ENCODE data around the gene DUSP28.

DUSP28 gene

DNA sequence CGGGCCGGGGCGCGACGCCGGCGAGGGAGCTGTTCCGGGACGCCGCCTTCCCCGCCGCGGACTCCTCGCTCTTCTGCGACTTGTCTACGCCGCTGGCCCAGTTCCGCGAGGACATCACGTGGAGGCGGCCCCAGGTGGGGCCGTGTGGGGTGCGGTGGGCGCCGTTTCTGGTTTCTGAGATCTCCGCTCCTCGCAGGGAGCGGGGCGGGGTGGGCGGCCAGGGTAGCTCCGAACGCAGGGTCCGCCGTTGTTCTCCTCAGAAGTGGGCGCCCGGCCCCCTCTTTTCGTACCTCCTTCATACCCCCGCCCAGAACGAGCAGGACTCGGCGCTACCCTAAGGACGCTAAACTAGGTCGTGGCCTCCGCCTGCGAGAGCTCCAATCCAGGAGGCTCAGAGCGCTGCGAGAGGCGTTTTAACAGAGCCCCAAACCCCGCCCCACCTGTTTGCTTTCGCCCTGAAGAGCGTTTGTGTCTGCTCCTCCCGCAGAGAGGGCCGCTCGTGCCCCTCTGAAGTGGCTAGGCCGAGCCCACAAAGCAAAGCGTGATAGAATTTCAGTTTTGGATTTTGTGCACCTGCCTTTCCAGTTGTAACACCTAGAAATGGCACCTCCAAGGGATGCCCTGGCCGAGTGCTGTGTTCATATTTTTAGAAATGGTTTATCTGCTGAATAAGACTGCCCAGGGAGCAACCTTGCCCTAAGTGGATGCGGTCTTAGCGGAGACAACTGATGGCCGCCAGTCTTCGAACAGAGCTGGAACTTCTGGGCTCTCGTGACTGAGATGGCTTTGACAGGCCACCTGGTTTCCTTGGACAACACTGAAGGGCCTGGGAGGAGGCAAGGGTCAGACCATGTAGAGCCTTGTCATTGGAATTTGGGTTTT, 27.0 kb downstream of the DUSP28 start:
- DNase-seq (ENCODE audit: low read depth), result no peak

DNA sequence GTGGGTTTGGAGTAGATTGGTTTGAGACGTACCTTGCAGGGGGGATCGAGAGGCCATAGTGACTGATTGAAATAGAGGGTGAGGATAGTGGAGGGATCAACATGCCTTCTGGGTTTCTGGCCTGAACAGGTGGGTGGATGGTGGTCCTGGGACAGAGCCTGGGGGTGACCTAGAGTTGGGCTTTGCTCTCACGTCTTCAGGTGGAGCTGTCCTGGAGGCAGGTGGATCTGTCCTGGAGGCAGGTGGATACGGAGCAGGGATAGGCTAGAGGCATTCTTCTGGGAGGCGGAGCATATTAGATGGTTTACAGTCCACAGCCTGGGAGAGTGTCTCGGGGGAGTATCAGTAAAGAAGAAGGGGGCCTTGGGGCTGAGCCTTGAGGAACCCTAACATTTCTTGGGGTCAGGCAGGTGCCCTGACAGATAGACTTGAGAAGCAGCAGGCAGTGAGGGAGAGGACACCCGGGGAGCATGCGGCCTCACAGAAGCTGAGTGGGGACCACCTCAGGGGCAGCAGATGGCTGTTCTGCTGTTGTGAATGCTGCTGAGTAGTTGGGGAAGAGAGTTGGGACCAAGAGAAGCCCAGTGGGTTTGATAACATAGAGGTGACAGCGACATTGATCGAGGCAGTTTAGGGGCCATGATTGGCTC, 28.0 kb downstream of the DUSP28 start:
- DNase-seq (ENCODE audit: low read depth), result no peak

DNA sequence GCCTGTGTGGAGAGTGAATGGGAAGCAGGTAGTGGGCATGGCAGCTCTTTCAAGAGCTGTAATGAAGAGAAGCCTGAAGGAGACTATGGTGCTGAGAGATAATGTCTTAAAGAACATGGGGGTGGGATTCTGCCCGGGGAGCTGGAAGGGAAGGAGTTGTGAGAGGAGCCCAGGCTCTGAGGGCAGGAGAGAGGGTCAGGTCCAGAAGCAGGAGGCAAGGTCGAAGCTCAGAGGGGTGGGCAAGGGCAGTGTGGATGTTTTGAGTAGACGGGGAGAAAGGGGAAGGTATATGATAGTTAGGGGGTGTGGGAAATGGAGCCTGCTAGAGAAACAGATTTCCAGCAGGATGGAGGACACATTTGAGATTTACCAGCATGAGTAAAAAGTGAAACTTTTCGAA, 28.5 kb downstream of the DUSP28 start:
- no peak for DNase-seq (ENCODE audit: low read depth)

DNA sequence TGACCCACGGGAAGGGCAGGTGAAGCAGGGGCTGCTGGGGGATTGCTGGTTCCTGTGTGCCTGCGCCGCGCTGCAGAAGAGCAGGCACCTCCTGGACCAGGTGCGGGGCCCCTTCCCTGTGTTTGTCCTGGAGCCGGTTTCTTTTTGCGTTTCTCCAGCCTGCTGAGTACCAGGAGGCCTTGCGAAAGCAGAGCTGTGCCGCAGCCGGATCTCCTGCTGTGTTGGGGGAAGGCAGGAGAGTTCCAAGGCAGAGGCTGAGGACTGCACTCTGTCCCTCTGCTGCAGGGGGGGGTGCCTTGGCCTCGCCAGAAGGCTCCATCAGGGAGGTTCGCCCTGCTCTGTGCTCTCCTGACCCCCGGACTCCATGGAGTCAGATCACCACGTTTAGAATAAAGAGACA, 29.2 kb downstream of the DUSP28 start:
- DNase-seq (ENCODE audit: low read depth), result no peak

DNA sequence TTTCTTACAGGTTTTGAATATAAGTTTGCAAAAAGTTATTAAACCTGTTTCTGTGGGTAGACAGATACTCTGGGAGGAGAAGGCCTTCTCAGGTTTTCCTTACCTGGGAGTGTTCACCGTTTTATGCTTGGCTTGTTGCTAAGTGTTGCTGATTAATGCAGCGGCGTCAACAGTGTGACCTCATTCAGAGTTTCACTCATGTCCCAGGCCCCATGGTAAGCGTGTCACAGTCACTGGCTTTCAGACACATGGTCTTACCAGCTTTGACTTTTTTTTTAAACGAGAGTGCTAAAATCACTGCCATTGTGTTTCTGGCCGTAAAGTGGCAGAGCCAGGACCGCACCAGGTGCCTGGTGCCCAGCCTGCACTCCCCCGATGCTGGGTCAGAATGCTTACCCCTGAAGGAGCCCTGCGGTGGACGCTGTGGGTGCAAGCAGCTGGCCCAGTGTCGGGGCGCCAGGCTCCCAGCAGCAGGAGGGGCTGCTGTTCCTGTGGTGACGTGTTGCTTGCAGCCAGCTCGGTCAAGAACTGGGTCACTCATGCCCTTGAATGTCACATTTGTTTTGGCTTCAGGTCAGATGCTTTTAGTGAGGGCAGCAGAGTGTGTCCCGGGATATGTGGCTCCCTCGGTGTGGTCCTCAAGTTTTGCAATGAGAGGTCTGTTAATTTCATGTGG, 29.8 kb downstream of the DUSP28 start:
- DNase-seq (ENCODE audit: low read depth), result no peak

DNA sequence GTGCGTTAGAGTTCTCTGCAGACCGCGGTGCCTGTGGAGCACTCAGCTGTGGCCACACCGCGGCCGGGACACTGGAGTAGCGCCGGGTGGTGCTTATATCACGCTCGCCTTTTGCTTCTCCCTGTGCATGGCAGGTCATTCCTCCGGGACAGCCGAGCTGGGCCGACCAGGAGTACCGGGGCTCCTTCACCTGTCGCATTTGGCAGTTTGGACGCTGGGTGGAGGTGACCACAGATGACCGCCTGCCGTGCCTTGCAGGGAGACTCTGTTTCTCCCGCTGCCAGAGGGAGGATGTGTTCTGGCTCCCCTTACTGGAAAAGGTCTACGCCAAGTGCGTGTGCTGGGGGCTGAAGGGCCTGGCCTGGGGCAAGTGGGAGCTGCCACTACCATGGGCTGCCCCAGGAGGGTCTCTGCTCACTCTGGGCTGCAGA, 30.5 kb downstream of the DUSP28 start:
- DNase-seq (ENCODE audit: low read depth), result no peak

DNA sequence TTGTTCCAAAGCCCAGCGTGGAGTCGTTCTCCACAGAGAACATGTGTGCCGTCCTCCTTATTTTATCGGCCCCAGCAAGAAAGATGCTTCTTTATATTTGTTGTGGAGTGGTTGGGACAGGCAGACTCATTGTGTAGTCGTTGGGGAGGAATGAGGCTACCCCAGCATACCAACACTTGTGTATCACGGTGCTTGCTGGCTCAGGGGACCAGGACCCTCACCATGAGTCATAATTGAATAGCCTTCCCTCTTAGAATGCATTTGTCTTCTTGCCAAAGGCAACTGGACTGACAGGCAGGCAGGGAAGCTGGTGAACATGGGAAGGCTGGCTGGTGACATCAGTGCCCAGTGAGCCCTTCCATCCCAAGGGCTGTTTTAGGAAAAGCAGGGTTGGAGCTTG, 31.1 kb downstream of the DUSP28 start:
- DNase-seq (ENCODE audit: low read depth), result no peak

DNA sequence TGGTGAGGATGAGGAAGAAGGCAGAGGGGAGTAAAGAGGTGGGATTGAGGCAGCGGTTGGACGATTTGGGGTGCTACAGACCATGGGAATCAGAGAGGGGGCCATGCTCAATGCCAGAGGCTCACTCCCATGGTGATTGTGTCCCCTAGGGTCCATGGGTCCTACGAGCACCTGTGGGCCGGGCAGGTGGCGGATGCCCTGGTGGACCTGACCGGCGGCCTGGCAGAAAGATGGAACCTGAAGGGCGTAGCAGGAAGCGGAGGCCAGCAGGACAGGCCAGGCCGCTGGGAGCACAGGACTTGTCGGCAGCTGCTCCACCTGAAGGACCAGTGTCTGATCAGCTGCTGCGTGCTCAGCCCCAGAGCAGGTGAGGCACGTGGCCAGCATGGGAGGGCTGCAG, 31.6 kb downstream of the DUSP28 start:
- no peak for DNase-seq (ENCODE audit: low read depth)

DNA sequence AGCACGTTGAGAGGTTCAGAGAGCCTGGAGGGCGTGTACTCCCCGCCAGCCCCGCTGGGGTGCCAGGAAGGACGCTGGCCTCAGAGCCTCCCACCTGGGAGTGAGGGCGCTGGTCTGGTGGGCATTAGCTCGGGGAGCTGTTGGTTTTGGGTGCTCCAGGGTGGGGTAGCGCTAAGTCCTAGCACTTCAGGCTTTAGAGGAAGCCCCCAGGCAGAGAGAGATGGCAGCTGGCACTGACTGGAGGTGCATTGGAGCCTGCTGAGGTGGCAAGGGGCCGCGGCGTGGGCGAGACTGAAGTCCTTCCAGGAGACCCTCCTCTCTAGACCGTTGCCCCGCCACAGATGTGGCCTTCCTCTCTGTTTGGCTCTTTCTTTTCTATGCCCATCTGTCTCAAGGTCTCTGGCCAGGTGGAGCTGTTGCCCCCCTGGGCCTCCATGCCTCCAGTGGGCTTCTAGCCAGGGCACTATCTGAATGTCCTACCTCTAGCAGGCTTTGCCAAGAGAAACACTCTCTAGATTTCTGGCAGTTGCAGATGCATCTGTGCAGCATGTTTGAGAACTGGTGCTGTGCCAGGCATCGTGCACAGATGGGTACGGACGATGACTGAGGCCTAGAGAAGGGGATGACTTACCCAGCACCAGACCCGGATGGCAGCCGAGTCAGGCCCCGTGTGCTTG, 33.0 kb downstream of the DUSP28 start:
- DNase-seq (ENCODE audit: low read depth), result no peak

DNA sequence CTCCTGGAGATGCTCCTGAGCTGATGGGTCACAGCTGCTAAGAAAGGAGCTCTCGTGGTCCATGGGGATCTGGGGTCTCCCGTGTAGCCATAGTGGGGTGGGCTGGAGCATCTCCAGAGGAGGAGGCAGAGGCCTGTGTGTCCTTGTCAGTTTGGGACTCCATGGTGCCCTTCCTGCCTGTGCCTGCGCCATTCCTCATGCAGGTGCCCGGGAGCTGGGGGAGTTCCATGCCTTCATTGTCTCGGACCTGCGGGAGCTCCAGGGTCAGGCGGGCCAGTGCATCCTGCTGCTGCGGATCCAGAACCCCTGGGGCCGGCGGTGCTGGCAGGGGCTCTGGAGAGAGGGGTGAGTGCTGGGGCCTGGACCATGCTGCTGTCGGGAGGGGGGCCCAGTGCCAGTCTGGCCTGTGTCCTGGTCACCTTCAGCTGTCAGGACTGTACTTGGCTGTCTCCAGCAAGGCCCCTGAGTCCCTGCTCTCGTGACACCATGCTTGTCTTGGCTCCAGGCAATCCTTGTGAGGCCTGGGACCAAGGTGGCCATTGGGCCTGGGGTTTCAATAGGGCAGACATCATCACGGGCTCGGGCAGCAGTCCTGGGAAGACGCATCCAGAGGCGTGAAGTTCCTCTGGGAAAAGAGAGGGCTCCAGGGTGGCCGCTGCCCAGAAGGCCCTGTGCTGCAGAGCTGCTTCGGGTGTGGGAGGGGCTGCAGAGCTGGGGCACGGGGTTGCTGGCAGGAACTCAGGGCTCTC, 33.7 kb downstream of the DUSP28 start:
- no peak for DNase-seq (ENCODE audit: low read depth)

DNA sequence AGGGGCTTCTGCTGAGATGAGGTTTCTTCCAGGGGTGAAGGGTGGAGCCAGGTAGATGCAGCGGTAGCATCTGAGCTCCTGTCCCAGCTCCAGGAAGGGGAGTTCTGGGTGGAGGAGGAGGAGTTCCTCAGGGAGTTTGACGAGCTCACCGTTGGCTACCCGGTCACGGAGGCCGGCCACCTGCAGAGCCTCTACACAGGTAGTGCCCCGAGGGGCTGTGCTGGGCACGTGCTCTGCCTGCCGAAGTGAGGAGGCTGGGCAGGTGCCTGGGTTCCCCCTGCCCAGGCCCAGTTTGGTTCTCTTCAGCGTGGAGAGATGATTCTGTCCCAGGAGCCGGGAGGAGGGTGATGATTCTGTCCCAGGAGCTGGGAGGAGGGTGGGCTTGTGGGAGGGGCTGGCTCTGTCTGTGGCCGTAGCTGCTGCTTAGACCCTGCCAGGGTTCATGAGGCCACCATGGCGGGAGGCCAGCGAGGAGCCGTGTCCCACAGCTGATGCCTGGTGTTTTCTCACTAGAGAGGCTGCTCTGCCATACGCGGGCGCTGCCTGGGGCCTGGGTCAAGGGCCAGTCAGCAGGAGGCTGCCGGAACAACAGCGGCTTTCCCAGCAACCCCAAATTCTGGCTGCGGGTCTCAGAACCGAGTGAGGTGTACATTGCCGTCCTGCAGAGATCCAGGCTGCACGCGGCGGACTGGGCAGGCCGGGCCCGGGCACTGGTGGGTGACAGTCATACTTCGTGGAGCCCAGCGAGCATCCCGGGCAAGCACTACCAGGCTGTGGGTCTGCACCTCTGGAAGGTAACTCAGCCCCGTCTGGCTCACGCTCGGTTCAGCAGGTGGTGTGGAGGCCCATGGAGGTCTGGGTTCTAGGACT, 34.6 kb downstream of the DUSP28 start:
- DNase-seq (ENCODE audit: low read depth), result no peak

DNA sequence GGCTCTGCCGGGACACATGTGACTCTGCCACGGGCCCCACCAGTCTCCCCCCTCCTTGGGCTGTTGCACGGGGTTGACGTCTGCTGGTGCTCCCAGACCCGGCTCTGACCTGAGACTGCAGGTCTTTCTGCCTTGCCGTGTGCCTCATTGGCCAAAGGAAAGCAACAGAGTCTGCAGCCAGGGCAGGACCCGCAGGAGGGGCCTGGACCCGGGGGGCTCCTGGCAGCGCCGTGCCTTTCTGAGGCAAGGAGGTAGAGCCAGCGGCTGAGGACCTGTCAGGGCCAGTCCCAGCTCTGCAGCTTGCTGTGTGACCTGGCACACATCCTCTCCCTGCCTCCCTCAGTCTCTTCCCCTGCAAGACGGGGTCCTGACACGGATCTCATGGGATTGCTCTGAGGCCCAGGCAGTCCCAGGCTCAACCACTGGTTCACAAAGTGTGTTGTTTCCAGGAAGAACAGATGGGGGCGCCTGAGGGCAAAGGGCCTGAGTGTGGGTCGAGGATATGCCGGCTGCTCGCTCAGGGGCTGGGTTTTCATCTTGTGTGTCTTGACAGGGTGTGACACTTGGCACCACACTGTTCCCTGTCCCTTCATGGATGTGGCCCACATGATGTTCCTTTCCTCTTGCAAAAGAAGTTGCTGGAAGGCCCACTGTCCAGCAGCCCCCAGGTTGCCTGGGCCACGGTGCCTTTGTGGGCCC, 35.4 kb downstream of the DUSP28 start:
- no peak for DNase-seq (ENCODE audit: low read depth)

DNA sequence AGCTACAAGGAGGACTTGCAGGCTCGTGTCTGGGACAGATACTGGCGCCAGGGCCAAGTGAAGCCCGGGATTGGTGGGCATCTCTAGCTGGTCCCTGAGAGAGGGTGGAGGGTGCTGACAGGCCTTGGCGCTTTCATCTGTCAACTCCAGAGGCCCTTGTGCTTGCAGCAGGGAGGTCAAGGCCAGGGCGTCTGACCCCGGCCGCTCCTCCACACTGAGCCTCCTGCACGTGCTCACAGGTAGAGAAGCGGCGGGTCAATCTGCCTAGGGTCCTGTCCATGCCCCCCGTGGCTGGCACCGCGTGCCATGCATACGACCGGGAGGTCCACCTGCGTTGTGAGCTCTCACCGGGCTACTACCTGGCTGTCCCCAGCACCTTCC, 35.9 kb downstream of the DUSP28 start:
- no peak for DNase-seq (ENCODE audit: low read depth)

DNA sequence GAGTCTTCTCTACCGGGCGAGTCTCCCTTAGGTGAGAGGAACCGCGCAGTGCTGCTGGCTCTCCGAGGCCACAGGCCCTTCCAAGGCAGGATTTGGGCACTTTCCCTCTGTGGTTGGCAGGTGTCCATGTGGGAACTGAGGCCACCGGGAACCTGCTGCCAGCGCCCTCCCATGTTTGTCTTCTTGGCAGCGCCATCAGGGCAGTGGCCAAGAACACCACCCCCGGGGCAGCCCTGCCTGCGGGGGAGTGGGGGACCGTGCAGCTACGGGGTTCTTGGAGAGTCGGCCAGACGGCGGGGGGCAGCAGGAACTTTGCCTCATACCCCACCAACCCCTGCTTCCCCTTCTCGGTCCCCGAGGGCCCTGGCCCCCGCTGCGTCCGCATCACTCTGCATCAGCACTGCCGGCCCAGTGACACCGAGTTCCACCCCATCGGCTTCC, 36.4 kb downstream of the DUSP28 start:
- no peak for DNase-seq (ENCODE audit: low read depth)

DNA sequence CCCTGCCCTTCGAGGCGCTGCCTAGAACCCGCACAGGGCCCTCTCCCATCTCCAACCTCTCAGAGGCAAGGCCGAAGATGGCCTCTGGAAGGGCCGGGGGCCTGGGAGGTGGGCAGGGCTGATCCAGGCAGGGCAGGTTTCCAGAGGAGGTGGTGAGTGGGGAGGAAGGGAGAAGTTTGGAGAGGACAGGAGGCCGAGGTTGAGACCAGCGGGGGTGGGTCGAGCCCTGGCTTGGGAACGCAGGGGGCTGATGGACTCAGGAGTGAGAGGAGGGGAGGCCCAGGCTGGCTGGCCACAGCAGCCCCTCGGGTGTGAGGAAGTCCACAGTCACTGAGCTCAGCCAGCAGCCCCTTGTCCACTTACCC, 36.9 kb downstream of the DUSP28 start:
- DNase-seq (ENCODE audit: low read depth), result no peak

DNA sequence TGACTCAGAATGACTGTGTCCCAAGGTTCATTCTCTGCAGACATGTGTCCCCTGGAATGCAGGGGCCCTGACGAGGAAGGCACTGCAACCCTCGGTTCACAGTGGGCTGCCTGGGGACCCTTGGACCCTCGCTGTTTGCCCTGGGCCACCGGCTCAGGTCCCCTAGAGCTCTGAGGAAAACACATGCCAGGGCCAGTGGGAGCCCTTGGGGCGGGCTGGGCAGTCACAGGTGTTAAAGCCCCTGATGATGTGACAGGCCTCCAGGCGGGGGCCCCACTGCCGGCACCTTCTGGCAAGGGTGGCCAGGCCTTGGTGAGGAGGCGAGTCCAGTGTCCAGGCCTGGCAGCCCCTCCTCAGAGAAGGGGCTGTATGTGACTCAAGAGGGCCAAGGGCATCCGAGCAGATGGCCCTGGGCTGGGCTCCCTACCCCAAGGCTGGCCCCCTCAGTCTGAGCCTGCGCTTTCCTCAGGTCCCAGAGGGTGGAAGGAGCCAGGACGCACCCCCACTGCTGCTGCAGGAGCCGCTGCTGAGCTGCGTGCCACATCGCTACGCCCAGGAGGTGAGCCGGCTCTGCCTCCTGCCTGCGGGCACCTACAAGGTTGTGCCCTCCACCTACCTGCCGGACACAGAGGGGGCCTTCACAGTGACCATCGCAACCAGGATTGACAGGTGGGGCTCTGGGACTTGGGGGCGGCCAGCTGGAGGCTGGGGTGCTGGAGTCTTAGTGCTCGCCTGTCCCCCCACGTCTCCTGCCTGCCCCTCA, 37.4 kb downstream of the DUSP28 start:
- DNase-seq (ENCODE audit: low read depth), result no peak

DNA sequence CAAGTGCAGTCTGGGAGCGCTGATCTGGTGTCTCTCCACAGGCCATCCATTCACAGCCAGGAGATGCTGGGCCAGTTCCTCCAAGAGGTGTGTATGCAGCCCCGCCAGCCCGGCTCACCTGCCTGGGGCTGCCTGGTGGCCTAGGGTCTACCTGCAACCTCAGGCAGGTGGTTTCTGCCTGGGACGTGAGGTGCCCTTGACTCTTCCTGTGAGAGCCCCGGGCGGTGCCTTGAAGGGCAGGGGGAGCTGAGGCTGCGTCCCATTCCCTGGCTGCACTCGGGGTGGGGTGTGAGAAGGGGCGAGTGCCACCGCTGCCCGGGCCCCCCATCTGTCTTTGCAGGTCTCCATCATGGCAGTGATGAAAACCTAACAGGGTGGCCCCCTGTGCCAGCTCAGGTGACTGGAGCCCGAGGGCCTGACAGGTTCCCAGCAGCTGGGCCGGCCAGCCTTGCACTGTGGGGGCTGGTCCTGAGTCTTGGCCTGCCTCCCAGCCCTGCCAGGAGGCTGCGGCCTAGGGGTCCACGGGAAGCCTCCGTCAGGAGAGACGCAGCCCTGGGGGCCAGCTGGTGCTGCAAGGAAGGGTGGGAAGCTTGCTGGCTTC, 38.3 kb downstream of the DUSP28 start:
- DNase-seq (ENCODE audit: low read depth), result no peak

DNA sequence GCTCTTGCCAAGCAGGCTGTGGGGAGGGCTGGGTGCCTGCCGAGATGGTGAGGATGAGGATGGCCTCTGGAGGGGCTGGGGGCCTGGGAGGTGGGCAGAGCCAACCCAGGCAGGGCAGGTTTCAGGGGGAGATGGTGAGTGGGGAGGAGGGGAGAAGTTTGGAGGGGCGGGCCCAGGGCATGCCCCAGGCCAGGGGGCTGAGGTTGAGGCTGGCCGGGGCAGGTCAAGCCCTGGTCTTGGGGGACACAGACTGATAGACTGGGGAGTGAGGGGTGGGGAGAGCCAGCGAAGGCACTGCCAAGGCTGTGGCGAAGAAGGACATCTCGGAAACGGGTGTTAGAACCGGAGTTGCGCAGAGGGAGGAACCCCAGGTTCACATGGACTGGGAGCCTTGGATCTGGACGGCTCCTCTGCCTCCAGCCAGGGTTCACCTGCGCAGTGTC, 39.0 kb downstream of the DUSP28 start:
- DNase-seq (ENCODE audit: low read depth), result no peak

DNA sequence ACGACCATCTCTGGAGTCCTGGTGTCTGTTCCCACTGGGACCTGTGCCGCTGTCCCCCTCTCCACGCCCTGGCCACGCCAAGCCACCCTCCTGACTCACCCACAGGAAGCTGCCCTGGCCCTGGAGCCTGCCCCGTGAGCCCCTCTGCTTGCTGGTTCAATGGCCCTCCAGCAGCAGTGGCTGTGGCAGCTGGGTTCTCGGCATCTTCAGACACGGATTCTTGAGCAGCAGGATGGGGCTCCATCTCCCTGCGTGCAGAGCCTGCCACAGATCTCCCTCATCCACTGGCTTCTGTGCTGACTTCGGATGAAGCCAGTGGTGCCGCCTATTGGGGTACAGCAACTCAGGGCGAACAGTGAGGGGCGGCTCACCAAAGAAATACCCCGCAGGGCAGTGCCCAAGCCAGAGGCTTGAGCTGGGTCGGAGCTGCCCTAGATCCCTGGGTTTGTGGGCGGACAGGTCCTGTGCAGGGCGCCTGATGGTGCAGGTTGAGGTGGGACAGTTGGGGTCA, 40.3 kb downstream of the DUSP28 start:
- no peak for DNase-seq (ENCODE audit: low read depth)
